Measurements from ENCODE around the gene TTC39C.

TTC39C gene

GRCh38 chr18:24014062-24014985 is at the start of gene TTC39C:
TTC39C (plus strand) TSS chr18:24014754; CDS start chr18:24014872, 118 bp downstream.
- peak; percentile 80 to 84 for DNase-seq (ENCODE audit: extremely low read depth in 1 of 2, low read depth in 1 of 2)

GRCh38 chr18:23966909-23967308 is 47.6 kb upstream of the TTC39C start:
- no peak for DNase-seq (ENCODE audit: extremely low read depth in 1 of 2, low read depth in 1 of 2)

- DNase-seq (ENCODE audit: extremely low read depth in 1 of 2, low read depth in 1 of 2) = no peak
Observed at GRCh38 chr18:23967321-23968089, 47.0 kb upstream of the TTC39C start.

- DNase-seq (ENCODE audit: extremely low read depth in 1 of 2, low read depth in 1 of 2) = no peak
Observed at GRCh38 chr18:23968638-23969604, 45.6 kb upstream of the TTC39C start.

GRCh38 chr18:23969664-23970063 is 44.9 kb upstream of the TTC39C start:
- no peak for DNase-seq (ENCODE audit: extremely low read depth in 1 of 2, low read depth in 1 of 2)

- DNase-seq (ENCODE audit: extremely low read depth in 1 of 2, low read depth in 1 of 2) = no peak
Observed at GRCh38 chr18:23970161-23971096, 44.1 kb upstream of the TTC39C start.

- no peak for DNase-seq (ENCODE audit: extremely low read depth in 1 of 2, low read depth in 1 of 2)
Observed at GRCh38 chr18:23971097-23971440, 43.5 kb upstream of the TTC39C start.

- no peak for DNase-seq (ENCODE audit: extremely low read depth in 1 of 2, low read depth in 1 of 2)
Observed at GRCh38 chr18:23971666-23972230, 42.8 kb upstream of the TTC39C start.

- DNase-seq (ENCODE audit: extremely low read depth in 1 of 2, low read depth in 1 of 2) = no peak
Observed at GRCh38 chr18:23972453-23972852, 42.1 kb upstream of the TTC39C start.

GRCh38 chr18:23977103-23977502 is 37.5 kb upstream of the TTC39C start:
- no peak for DNase-seq (ENCODE audit: extremely low read depth in 1 of 2, low read depth in 1 of 2)

- DNase-seq (ENCODE audit: extremely low read depth in 1 of 2, low read depth in 1 of 2) = no peak
Observed at GRCh38 chr18:23977719-23978483, 36.7 kb upstream of the TTC39C start.

GRCh38 chr18:23981369-23981980 is 33.1 kb upstream of the TTC39C start:
- DNase-seq (ENCODE audit: extremely low read depth in 1 of 2, low read depth in 1 of 2) = no peak

- DNase-seq (ENCODE audit: extremely low read depth in 1 of 2, low read depth in 1 of 2) = no peak
Observed at GRCh38 chr18:23982155-23983079, 32.1 kb upstream of the TTC39C start.

GRCh38 chr18:23983112-23983511 is 31.4 kb upstream of the TTC39C start:
- DNase-seq (ENCODE audit: extremely low read depth in 1 of 2, low read depth in 1 of 2) = no peak

- no peak for DNase-seq (ENCODE audit: extremely low read depth in 1 of 2, low read depth in 1 of 2)
Observed at GRCh38 chr18:23986600-23987359, 27.8 kb upstream of the TTC39C start.
